ENCODE data around the gene LIN7A.

DNA sequence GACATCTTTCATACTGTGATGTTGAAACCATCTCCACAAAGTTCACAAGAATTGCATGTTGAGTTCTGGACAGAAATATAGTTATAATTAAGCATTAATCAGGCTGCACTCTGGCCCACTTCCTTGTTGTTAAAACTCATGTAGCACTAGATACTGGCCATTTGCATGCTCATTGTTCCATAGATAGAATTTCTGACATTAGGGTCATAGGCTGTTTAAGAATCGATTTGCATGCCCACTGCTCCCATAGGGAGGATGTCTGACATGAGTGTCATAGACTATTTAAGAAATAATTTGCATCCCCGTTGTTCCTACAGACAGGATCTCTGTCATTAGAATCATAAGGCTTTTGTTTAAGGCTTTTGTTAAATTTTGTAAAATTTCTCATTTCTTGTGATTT is 170.8 kb downstream of the LIN7A start:
- TF ChIP-seq, protein P1, sequence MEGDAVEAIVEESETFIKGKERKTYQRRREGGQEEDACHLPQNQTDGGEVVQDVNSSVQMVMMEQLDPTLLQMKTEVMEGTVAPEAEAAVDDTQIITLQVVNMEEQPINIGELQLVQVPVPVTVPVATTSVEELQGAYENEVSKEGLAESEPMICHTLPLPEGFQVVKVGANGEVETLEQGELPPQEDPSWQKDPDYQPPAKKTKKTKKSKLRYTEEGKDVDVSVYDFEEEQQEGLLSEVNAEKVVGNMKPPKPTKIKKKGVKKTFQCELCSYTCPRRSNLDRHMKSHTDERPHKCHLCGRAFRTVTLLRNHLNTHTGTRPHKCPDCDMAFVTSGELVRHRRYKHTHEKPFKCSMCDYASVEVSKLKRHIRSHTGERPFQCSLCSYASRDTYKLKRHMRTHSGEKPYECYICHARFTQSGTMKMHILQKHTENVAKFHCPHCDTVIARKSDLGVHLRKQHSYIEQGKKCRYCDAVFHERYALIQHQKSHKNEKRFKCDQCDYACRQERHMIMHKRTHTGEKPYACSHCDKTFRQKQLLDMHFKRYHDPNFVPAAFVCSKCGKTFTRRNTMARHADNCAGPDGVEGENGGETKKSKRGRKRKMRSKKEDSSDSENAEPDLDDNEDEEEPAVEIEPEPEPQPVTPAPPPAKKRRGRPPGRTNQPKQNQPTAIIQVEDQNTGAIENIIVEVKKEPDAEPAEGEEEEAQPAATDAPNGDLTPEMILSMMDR (conservative IDR thresholded peaks at IDR 0.05; ENCODE audit: low read depth, low read length), result no peak
- TF ChIP-seq EZH2 (IDR thresholded peaks at IDR 0.05; ENCODE audit: borderline replicate concordance, low read depth, low read length, poor library complexity, severe bottlenecking), result no peak
